ENCODE results near the gene TSKS.
"Not testable (repeated sequence)": the region's sequence is repeated elsewhere in the genome, so short reads cannot be mapped to it uniquely, and the experiment has no call there.

TSKS gene

DNA sequence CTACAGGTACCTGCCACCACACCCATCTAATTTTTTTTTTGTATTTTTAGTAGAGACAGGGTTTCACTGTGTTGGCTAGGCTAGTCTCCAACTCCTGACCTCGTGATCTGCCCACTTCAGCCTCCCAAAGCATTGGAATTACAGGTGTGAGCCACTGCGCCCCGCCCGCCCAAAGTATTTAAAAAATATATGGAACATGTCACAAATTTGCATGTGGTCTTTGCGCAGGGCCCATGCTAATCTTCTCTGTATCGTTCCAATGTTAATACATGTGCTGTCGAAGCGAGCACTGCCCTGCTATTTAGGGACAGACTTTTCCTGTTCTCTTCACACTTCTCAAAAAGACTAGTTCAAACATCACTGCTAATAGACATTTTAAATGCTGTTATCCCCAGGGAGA lies 1.2 kb upstream of the TSKS start:
- no peak for DNase-seq

GRCh38 chr19:49761625-49762311 lies 1.3 kb downstream of the TSKS start:
- no peak for DNase-seq

- no peak for DNase-seq
Measured at GRCh38 chr19:49761249-49761624, 1.9 kb downstream of the TSKS start.

DNA sequence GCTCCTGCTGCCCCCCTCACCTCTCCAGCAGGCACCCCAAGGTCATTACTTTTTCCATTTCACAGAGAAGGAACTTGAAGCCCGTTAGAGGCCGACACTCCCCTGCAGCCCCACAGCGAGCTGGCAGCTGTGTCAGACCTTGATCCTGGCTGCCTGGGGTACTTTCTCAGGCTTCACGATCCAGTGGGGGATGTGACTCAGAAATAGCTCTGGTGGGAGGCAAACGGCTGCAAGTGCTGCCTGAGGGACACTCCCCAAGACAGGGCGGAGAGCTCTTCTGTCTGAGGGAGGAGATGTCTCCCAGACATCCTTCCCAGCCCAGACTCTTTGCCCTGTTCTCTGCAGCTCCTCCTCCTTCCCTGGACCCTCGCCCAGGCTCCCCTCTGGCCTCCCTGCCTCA lies 4.8 kb downstream of the TSKS start:
- no peak for DNase-seq

GRCh38 chr19:49755956-49756355 lies 7.2 kb downstream of the TSKS start:
- no peak for DNase-seq

- DNase-seq = no peak
Measured at GRCh38 chr19:49752701-49753100, 10.4 kb downstream of the TSKS start.

DNA sequence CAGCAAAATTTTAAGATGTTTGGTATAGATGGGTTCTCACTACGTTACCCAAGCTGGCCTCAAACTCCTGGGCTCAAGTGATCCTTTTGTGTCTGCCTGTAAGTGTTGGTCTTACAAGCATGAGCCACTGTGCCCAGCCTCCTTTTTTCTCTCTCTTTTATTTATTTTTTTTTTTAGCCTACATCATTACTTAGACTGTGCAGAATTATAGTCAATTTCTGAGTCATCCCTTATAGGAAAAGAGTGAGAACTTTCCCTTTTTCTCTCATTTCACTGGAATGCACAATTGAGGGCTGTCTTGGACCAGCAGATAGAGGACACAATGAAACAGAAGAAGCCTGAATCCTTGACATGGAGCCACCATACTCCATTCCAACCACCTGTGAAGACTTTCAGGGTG lies 13.3 kb downstream of the TSKS start:
- no peak for DNase-seq

DNA sequence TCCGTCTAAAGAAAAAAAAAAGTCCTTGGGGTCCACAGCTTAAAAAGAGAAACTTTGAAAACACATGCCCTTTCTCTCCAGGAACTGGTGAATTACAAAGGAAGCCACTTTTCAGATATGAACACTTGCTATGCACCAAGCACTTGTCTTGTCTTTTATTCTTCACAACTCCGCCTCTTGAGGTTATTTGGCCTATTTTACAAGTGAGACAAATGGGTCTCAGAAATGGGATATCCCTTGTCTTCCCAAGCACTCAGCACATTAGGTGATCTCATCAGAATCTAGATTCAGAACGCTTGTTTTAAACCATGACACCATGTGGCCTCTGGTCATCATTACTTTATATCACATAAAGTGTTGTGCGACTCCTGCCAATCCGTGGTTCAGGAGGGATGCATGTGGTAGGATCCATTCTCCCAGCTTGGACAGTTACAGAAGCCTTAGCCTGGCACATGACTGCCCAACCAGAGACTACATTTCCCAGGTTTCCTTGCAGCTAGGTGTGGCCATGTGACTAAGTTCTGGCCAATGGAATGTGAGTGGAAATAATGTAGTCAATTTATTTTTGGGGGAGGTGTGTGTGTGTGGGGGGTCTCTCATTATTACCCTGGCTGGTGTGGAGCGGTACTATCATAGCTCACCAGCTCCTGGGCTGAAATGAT lies 13.9 kb downstream of the TSKS start:
- no peak for DNase-seq

GRCh38 chr19:49746206-49746958 lies 16.7 kb downstream of the TSKS start:
- DNase-seq = peak; percentile 44

GRCh38 chr19:49744946-49745381 lies 18.1 kb downstream of the TSKS start:
- DNase-seq = no peak

GRCh38 chr19:49741210-49741844 lies 21.8 kb downstream of the TSKS start:
- DNase-seq = no peak

DNA sequence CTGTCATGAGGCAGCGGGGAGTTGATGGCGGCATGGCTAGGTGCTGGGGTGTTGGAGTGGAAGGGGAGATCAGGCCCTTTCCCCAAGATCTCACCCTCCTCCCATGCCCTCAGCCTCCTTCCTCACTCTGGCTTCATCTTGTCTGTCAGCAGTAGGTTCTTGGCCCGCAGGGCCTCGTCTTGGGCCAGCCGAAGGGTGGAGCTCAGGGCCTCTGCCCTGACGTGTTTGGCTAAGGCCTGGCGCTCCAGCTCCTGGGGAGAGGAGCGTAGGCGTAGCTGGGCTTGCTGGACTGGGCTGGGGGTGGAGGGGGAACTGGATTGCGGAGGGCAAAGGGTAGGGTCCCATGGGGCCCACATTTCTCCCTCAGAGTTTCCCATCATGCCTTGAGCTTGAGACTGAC lies 23.2 kb downstream of the TSKS start:
- no peak for DNase-seq

DNA sequence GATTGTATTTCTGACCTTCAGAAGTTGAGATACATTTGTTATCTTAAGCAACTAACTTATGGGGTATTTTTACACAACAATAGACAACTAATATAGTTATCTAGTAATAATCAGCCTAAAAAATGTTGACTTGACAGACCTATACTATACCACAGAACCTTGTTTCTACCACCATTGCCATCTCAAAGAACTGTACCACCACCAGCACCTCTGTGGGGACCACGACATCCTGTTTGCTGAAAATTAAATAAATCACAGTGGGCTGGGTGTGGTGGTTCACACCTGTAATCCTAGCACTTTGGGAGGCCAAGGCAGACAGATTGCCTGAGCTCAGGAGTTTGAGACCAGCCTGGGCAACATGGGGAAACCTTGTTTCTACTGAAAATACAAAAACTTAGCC lies 24.0 kb downstream of the TSKS start:
- DNase-seq = no peak

DNA sequence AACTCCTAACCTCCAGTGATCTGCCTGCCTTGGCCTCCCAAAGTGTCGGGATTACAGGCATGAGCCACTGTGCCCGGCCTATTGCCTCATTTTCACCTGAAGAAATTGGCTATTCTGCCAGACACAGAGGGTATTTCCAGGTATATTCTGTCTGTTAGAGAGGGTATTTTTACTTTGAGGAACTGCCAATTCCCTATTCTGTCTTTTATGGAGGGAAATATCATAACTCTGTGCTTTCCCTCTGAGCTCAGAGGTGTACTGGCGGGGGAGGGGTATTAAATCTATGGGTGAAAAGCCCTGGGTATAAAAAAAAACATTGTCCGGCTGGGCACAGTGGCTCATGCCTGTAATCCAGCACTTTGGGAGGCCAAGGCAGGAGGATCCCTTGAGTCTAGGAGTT lies 24.8 kb downstream of the TSKS start:
- DNase-seq = no peak

DNA sequence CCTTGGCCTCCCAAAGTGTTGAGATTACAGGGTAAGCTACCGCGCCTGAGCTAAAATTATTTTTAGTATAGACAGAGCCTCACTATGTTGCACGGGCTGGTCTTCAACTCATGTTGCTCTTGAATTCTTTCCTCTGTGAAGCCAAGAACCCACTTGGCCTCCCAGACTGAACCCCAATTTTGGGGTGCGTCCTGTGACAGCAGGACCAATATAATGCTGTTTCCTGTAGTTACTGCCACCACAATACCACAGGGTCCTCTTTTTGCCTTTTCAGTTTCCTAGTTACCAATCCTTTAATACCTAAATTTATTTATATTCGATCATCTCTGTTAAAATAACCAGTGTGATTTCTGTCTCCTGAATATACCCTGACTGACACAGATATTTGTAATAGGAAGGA lies 32.9 kb downstream of the TSKS start:
- DNase-seq = no peak

DNA sequence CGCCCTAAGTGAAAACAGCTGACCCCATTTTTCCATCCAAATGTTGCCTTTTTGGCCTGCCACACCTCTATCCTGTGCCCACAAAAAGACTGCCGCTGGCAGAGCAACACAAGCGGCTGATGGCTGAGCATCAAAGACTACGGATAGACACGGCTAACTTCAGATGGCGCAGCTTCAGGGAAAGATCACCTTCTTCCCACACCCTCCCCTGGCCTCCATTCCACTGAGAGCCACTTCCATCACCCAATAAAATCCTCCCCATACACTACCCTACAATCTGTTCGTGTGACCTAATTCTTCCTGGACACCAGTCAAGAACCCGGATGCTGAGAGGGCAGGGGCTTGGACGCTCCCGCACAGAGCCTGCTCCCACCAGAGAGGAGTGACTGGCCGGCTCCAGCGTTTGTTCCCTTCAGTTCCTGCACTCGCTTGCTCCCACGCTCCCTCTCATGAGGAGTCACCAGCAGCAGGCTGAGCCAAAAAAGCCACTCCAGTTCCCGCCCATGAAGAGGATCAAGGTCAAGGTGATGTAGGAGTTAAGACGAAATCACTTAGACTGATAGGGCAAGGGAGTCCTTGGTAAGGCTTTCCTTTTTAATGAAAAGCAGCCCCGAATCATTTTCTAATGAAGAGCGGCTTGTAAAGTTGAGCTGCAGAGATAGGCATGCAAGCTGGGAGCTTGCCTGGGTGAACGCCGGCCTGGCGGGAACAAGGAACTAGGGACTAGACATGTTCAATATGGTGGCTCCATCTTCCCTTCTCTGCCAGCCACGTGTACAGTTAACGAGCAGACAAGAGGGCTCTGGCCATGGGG lies 35.7 kb downstream of the TSKS start:
- DNase-seq = no peak

- DNase-seq = not testable (repeated sequence)
Measured at GRCh38 chr19:49719420-49719819, 43.7 kb downstream of the TSKS start.

- no peak for DNase-seq
Measured at GRCh38 chr19:49718991-49719390, 44.1 kb downstream of the TSKS start.

DNA sequence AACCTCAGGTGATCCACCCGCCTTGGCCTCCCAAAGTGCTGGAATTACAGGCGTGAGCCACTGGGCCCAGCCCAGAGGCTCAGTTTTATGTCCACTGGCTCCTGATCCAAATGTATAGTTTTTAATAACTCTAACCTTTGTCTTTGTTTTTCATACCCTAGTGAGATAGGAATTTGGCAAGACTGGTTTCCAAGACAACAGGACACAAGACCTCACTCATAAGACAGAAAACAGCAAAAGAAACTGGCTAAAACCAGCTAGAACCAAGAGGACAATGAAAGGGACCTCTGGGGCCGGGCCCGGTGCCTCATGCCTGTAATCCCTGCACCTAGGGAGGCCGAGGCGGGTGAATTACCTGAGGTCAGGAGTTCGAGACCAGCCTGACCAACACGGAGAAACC lies 44.6 kb downstream of the TSKS start:
- no peak for DNase-seq

- DNase-seq = no peak
Measured at GRCh38 chr19:49716154-49716553, 47.0 kb downstream of the TSKS start.

GRCh38 chr19:49713236-49713845 lies 49.8 kb downstream of the TSKS start:
- no peak for DNase-seq

- DNase-seq = no peak
Measured at GRCh38 chr19:49712397-49712859, 50.7 kb downstream of the TSKS start.

Data from T-helper 9 cell (primary cell).